Spleen (tissue), 11 donors: ENCODE measurements around the gene SOSTDC1. TPM values are rescaled to one million over a fixed set of nuclear protein-coding genes. Genes with fewer than 3 reads are reported as not detected.

Source experiments
- DNase-seq: peaks from one replicate; pipeline ENCODE4 v3.0.0-alpha.2; 2020
- H3K27ac ChIP-seq, 8 donors: fragments of 200-600 bp; sonication (generic) in 7 of 8; 1 replicate in 4 of 8; 2 replicates in 4 of 8; pipeline versions ENCODE4 v1.5.0 to v1.8.0; 2016 to 2021; ENCODE audit warnings: inconsistent platforms in 4 of 8, mild to moderate bottlenecking in 4 of 8, moderate library complexity in 1 of 8
- H3K27me3 ChIP-seq, 7 donors: fragments of 200-600 bp; sonication (generic) in 6 of 7; replicated peaks in 1 of 7; 1 replicate in 4 of 7; 2 replicates in 3 of 7; pipeline versions ENCODE4 v1.5.0 to v1.8.0; 2016 to 2021; ENCODE audit warnings: inconsistent platforms in 3 of 7, mild to moderate bottlenecking in 1 of 7
- H3K36me3 ChIP-seq, 6 donors: fragments of 200-600 bp; sonication (generic) in 5 of 6; 1 replicate in 4 of 6; 2 replicates in 2 of 6; pipeline versions ENCODE4 v1.5.0 to v1.8.0; 2016 to 2021; ENCODE audit warnings: inconsistent platforms in 2 of 6
- H3K4me1 ChIP-seq, 6 donors: fragments of 200-600 bp; sonication (generic) in 5 of 6; 1 replicate in 3 of 6; 2 replicates in 3 of 6; pipeline versions ENCODE4 v1.5.0 to v1.8.0; 2016 to 2021; ENCODE audit warnings: inconsistent platforms in 3 of 6
- H3K4me3 ChIP-seq, 8 donors: fragments of 200-600 bp; sonication (generic) in 7 of 8; 1 replicate in 4 of 8; 2 replicates in 4 of 8; pipeline versions ENCODE4 v1.5.0 to v1.8.0; 2016 to 2021; ENCODE audit warnings: inconsistent platforms in 4 of 8, mild to moderate bottlenecking in 4 of 8, moderate library complexity in 2 of 8
- H3K9me3 ChIP-seq, 8 donors: fragments of 200-600 bp; sonication (generic) in 7 of 8; 1 replicate in 4 of 8; 2 replicates in 4 of 8; pipeline versions ENCODE4 v1.5.0 to v1.8.0; 2016 to 2021; ENCODE audit warnings: inconsistent platforms in 4 of 8
- CTCF ChIP-seq, 11 experiments: fragments of 200-600 bp in 7 of 11; fragments of 450-650 bp in 4 of 11; sonication (generic) in 4 of 11; IDR thresholded peaks in 8 of 11; conservative IDR thresholded peaks in 3 of 11; 1 replicate in 7 of 11; 2 replicates in 4 of 11; pipeline versions ENCODE4 v1.4.0 to v1.8.0; 2016 to 2021; ENCODE audit warnings: antibody characterized with exemption in 11 of 11, inconsistent platforms in 4 of 11, mild to moderate bottlenecking in 1 of 11
- POLR2A ChIP-seq, 3 donors: fragments of 450-650 bp; IDR thresholded peaks; one replicate each; pipeline ENCODE4 v1.5.1; 2017; ENCODE audit warnings: antibody characterized with exemption in 3 of 3, mild to moderate bottlenecking in 1 of 3
- POLR2AphosphoS5 ChIP-seq, 3 donors: sonication (generic); formaldehyde crosslinking; IDR thresholded peaks; one replicate each; pipeline ENCODE4 v1.5.1; 2017; ENCODE audit warnings: antibody characterized with exemption in 3 of 3
- WGBS, 5 donors: extraction: QIAGEN DNeasy Blood & Tissue Kit in 3 of 5; methylation state at CpG; one replicate each; pipeline versions ENCODE4 v1.1.5 to v1.1.7; 2013 to 2018; 5-methylcytosine and 5-hydroxymethylcytosine counted together
- intact Hi-C: fragments of 100-400 bp; cut with DNase I; formaldehyde crosslinking; loops from one replicate; pipeline ENCODE4 v1.15.0; 2023; ENCODE audit warnings: low total_unique reads
- polyA plus RNA-seq, 3 donors: library from polyadenylated mRNA; stranded (reverse); fragments of 200-250 nt; gene quantifications; one replicate each; pipeline ENCODE4 v1.2.1, GENCODE V29; 2013
- total RNA-seq, 7 donors: library from RNA; depleted of rRNA in 3 of 7; stranded (reverse); fragments of >200 nt in 3 of 7; fragmentation: NEBNext Ultra II Directional in 4 of 7; extraction: Animal tissue kit (Norgen Biotek cat#: 25700) in 4 of 7; gene quantifications; one replicate each; pipeline versions ENCODE4 v1.1.0 to v1.2.1, GENCODE V29; 2016 to 2021
- donor health status: healthy with polysubstance abuse.
- donor health status: DM: no; HTN: no; CAD: no; lungs with moderate emphysema.
- donor health status: DM: no; HTN: no; CAD: no.
- donor health status: Bipolar disorder and iron deficiency.
- donor health status: healthy.
- donor health status: DM: no; HTN: no; CAD: no.
- donor health status: DM: yes; HTN: yes; CAD: no.

Gene SOSTDC1
- total and polyA plus RNA-seq, 10 donors, result not detected

GRCh38 chr7:16492513-16493062 lies 27.1 kb upstream of the SOSTDC1 start:
- no peak for DNase-seq
- Histone ChIP-seq H3K4me3 (no peak overlapping the region), H3K36me3 (no peaks in the 10 kb centered on the region), H3K27ac (no peak overlapping the region), H3K27me3 (peaks cover 0 to 4% (median 0%) of the 10 kb centered on the region in 7 donors), H3K9me3 (no peaks in the 10 kb centered on the region), H3K4me1 (no peaks in the 10 kb centered on the region)
- 46 to 67% (median 49%) methylated on average over 3 of the region's 3 CpGs for WGBS, 5 donors
- TF ChIP-seq POLR2AphosphoS5 (IDR thresholded peaks at IDR 0.05) (no peak), POLR2A (IDR thresholded peaks at IDR 0.05) (no peak), CTCF (IDR thresholded peaks at IDR 0.05 in 8 of 11, conservative IDR thresholded peaks at IDR 0.05 in 3 of 11) (no peak)
- intact Hi-C loops, result no loop called here

- H3K9me3 ChIP-seq, result no peaks in the 10 kb centered on the region
- TF ChIP-seq POLR2AphosphoS5 (IDR thresholded peaks at IDR 0.05), result no peak
- no peak for TF ChIP-seq POLR2A (IDR thresholded peaks at IDR 0.05)
- no peak for TF ChIP-seq CTCF (IDR thresholded peaks at IDR 0.05 in 8 of 11, conservative IDR thresholded peaks at IDR 0.05 in 3 of 11)
- H3K27me3 ChIP-seq, result no peaks in the 10 kb centered on the region
- H3K4me3 ChIP-seq, result no peak overlapping the region
- no peak overlapping the region for H3K27ac ChIP-seq
- no peaks in the 10 kb centered on the region for H3K4me1 ChIP-seq
- DNase-seq, result no peak
- 83 to 92% (median 84%) methylated on average over 2 of the region's 2 CpGs for WGBS, 5 donors
- no peaks in the 10 kb centered on the region for H3K36me3 ChIP-seq
- intact Hi-C loops, result no loop called here
Measured at GRCh38 chr7:16491148-16491547, 25.6 kb upstream of the SOSTDC1 start.

DNA sequence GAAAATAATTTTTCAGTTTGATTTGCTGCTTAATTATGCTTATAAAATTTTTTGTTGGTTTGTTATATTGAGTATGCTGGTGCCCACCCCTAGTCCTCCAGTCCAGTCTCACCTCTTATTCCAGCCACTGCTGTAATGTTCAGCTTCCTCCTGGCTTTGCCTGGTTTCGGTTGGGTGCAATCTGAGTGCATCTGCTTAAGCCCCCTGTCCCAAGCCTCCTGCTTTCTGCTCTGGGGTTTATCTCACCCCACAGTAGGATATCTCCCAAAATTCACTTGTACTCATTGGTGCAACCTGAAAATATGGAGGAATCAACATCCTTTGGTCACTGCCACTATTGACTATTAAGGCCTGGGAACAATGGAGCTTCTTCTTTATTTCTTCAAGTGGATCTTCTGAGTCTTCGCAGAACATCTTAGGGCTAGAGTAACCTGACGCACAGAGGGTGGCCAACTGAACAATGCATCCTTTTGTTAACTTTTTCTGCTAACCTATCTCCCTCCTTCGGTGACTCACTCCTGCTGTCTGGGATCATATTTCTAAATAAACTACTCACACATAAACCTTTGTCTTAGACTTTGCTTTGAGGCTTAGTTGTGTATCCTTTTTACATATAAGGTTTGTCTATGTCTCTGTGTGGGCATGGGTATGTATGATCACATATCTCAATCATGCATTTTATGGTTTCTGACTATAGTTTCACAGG lies 19.1 kb upstream of the SOSTDC1 start:
- H3K27ac ChIP-seq, result no peak overlapping the region
- intact Hi-C loops, result no loop called here
- no peak for TF ChIP-seq POLR2A (IDR thresholded peaks at IDR 0.05)
- no peak for TF ChIP-seq CTCF (IDR thresholded peaks at IDR 0.05 in 8 of 11, conservative IDR thresholded peaks at IDR 0.05 in 3 of 11)
- TF ChIP-seq POLR2AphosphoS5 (IDR thresholded peaks at IDR 0.05), result no peak
- H3K27me3 ChIP-seq, result no peaks in the 10 kb centered on the region
- DNase-seq, result no peak
- 82 to 96% (median 91%) methylated on average over 4 of the region's 4 CpGs for WGBS, 5 donors
- H3K36me3 ChIP-seq, result no peaks in the 10 kb centered on the region
- no peaks in the 10 kb centered on the region for H3K9me3 ChIP-seq
- no peaks in the 10 kb centered on the region for H3K4me1 ChIP-seq
- no peak overlapping the region for H3K4me3 ChIP-seq

DNA sequence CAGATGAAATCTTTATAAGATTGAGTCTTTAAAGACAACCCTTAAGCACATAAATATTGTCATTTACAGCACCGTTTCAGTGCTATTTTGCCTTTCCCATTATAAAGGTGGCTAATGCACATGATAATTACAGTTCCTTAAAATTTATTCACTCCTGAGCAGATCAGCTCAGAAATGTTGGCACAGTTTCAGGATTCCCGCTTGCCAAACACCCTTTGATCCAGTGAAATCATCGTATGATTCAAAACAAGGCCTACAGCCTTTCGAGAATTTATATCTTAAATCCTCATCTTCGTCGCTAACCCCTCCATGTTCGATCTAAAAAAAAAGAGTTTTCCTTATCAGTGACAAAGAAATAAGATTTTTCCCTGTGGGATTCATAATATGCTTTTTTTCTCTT lies 14.1 kb upstream of the SOSTDC1 start:
- intact Hi-C loops, result no loop called here
- TF ChIP-seq POLR2A (IDR thresholded peaks at IDR 0.05), result no peak
- no peak for TF ChIP-seq POLR2AphosphoS5 (IDR thresholded peaks at IDR 0.05)
- no peak for TF ChIP-seq CTCF (IDR thresholded peaks at IDR 0.05 in 8 of 11, conservative IDR thresholded peaks at IDR 0.05 in 3 of 11)
- H3K36me3 ChIP-seq, result no peaks in the 10 kb centered on the region

More for the DNA sequence above, 14.1 kb upstream of the SOSTDC1 start:
- Histone ChIP-seq H3K27me3 (no peaks in the 10 kb centered on the region), H3K4me1 (no peaks in the 10 kb centered on the region), H3K27ac (no peak overlapping the region), H3K9me3 (no peaks in the 10 kb centered on the region), H3K4me3 (no peak overlapping the region)
- WGBS, 5 donors, result 80 to 93% (median 89%) methylated on average over 7 of the region's 7 CpGs
- DNase-seq, result no peak
